Panc1 (cell line): ENCODE results near the gene PRICKLE3.

Experiments
- POLR2AphosphoS5 ChIP-seq: IDR thresholded peaks from 2 replicates; pipeline ENCODE4 v1.6.1; 2012; ENCODE audit warnings: mild to moderate bottlenecking, low read depth, low read length, moderate library complexity
- SIN3A ChIP-seq: IDR thresholded peaks from 2 replicates; pipeline ENCODE4 v1.6.1; 2012; ENCODE audit warnings: low read depth, mild to moderate bottlenecking, low read length, moderate library complexity, borderline replicate concordance; ENCODE audit not compliant: insufficient read depth
- TCF7L2 ChIP-seq: IDR thresholded peaks from 2 replicates; pipeline ENCODE4 v1.6.1; 2011; ENCODE audit warnings: mild to moderate bottlenecking, low read depth, low read length, inconsistent platforms
- TF ChIP-seq, protein P1 (sequence below): fragments of 450-650 bp; IDR thresholded peaks from 2 replicates; pipeline ENCODE4 v1.5.1; 2017; ENCODE audit warnings: mild to moderate bottlenecking

DNA sequence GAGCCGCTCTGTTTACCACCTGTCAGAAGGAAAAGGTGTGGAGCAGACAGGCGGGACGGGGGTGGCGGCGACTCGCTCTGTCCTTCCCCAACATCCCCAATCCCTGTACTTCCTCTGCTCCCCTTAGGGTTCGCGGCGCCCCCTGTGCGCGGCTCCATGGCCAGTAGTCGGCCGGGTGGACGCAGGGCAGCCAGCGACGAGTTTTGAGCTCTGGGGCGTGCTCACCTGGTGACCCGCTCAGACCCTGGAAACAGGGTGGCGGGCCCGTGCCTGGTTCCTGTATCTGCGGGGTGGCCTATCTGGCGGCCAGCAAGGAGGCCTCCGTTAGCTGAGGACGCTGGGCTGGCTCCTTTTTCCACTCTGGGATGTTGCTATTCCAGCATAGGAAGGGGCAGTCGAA is 29.0 kb downstream of the PRICKLE3 start:
- TF ChIP-seq, protein P1, sequence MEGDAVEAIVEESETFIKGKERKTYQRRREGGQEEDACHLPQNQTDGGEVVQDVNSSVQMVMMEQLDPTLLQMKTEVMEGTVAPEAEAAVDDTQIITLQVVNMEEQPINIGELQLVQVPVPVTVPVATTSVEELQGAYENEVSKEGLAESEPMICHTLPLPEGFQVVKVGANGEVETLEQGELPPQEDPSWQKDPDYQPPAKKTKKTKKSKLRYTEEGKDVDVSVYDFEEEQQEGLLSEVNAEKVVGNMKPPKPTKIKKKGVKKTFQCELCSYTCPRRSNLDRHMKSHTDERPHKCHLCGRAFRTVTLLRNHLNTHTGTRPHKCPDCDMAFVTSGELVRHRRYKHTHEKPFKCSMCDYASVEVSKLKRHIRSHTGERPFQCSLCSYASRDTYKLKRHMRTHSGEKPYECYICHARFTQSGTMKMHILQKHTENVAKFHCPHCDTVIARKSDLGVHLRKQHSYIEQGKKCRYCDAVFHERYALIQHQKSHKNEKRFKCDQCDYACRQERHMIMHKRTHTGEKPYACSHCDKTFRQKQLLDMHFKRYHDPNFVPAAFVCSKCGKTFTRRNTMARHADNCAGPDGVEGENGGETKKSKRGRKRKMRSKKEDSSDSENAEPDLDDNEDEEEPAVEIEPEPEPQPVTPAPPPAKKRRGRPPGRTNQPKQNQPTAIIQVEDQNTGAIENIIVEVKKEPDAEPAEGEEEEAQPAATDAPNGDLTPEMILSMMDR, result no peak
- no peak for TF ChIP-seq SIN3A
- TF ChIP-seq POLR2AphosphoS5, result no peak
- no peak for TF ChIP-seq TCF7L2
